ENCODE results near the gene ZNF827.

DNA sequence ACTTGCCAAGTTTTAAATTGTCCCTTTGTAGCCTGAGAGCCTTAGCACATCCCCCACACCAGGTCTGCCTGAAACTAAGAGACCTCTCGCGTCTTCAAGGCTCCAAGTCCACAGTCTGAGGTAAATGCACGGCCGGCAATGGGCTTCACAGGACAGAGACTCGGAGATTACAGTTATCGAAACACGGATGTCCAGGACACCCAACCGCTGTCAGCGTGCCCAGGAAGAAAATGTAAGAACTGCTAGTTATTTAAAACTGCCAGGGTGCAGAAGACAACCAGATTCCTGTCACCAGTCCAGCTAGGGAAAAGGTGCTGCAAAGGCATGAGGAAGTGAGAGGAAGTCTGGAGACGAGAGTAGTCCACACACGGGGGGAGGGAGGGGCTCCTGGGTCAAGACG, 28.9 kb downstream of the ZNF827 start:
- TF ChIP-seq YY1 (IDR thresholded peaks at IDR 0.05; ENCODE audit: low read depth) (no peak), CEBPB (IDR thresholded peaks at IDR 0.05) (no peak), RAD21 (IDR thresholded peaks at IDR 0.05; ENCODE audit: low read depth) (no peak), MAX (IDR thresholded peaks at IDR 0.05) (no peak), EP300 (IDR thresholded peaks at IDR 0.05; ENCODE audit: borderline replicate concordance) (no peak), CREB1 (IDR thresholded peaks at IDR 0.05; ENCODE audit: low read depth) (no peak), TAF1 (IDR thresholded peaks at IDR 0.05; ENCODE audit: low read depth) (no peak), FOXM1 (IDR thresholded peaks at IDR 0.05; ENCODE audit: borderline replicate concordance, low read depth) (no peak), REST (IDR thresholded peaks at IDR 0.05; ENCODE audit: low read depth) (no peak), ZBTB7A (IDR thresholded peaks at IDR 0.05; ENCODE audit: low read depth) (no peak), TCF12 (IDR thresholded peaks at IDR 0.05; ENCODE audit: low read depth) (no peak), EGR1 (IDR thresholded peaks at IDR 0.05) (no peak), USF1 (IDR thresholded peaks at IDR 0.05) (no peak)
